Epithelial cell of proximal tubule (primary cell): ENCODE measurements around the gene FADS2. TPM values are rescaled to one million over a fixed set of nuclear protein-coding genes. Genes with fewer than 3 reads are reported as not detected.
A peak's percentile ranks its signal among the peaks of the same experiment; 100 is the strongest.

Experiments used
- DNase-seq: peaks from one replicate; pipeline ENCODE4 v3.0.0-alpha.2; 2011; ENCODE audit warnings: low read depth
- H3K4me3 ChIP-seq: 2 replicates; pipeline ENCODE4 v1.5.1; 2011; ENCODE audit warnings: low read depth, mild to moderate bottlenecking, low read length
- CTCF ChIP-seq: conservative IDR thresholded peaks from 2 replicates; pipeline ENCODE4 v1.5.1; 2012; ENCODE audit warnings: low read depth, mild to moderate bottlenecking, low read length
- total RNA-seq: library from RNA; depleted of rRNA; stranded (reverse); fragments of >200 nt; gene quantifications from 2 replicates; pipeline ENCODE4 v1.2.3, GENCODE V29; 2015

Gene FADS2
- total RNA-seq, 1 donor from 2014 or later = 169 TPM

DNA sequence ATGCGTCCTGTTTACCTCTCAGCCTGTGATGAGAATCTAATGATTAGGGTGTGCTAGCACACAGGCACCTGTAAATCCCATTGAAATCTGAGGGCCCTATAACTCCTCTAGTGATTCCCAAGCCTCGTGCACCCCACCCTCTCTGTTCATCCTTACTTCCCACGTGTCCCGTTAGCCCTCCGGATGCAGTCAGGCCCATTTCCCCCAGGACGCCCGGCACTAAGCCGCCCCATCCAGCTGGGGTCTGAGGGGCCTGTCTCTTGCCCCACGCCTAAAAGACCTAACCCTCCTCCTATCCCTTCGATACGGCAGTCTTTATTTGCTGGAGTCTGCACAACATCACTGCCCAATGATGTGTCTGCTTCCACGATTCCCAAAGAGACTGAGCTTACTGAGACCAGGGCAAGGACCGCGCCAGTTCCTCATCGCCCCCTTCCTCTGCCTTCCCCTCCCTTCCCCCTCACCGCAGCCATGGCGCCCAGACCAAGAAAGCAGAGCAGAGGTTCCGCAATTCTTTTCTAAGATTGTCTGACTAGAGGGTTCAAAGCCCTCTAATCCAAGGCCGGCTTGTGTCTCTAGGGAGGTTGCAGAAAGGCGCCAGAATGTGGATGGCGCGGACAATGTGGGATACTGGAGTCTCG is 1.1 kb upstream of the FADS2 start:
- no peak for TF ChIP-seq CTCF

GRCh38 chr11:61828379-61828628 is 204 bp downstream of the FADS2 start:
- peak overlapping the region; percentile 92 for H3K4me3 ChIP-seq
- TF ChIP-seq CTCF = no peak
- no peak for DNase-seq

More for the DNA sequence above, 1.1 kb upstream of the FADS2 start:
- no peak for DNase-seq
- H3K4me3 ChIP-seq = peak overlapping the region; percentile 92

DNA sequence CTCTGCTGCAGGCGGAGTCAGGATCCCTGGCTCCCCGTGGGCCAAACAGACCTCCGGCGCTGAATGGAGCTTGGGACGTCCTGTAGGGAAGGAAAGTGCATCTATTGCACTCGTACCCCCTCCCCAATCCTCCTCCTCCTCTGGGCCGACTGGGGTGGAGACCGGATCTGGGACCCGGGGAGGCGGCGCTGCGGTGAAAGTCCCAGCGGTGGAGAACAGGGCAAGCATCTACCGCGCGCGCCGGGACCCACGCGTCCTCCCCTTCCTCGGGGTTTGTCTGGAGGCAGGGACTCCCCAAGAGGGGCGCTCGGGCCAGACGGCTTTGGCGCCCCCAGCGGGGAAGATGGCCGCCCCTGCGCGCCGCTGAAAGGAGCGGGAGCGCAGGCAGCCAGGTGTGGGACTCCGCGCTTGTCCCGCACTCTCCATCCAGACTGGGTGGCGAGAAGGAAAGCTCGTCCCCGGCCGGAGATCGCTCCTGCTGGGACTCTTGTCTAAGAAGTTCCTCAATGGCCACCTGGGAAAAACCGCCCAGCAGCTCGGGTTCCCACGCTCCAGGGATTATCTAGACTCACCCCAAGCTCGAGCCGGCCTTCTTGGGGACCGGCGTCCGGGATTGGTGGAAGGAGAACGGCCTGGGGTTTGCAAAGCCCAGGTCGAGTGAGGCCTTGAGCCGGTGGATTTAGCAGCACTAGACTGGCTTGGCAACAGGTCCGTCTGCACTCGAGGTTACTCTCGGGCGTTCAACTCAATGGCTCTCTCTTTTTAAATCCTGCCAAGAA is 718 bp downstream of the FADS2 start:
- DNase-seq = no peak
- TF ChIP-seq CTCF = peak; percentile 48

DNA sequence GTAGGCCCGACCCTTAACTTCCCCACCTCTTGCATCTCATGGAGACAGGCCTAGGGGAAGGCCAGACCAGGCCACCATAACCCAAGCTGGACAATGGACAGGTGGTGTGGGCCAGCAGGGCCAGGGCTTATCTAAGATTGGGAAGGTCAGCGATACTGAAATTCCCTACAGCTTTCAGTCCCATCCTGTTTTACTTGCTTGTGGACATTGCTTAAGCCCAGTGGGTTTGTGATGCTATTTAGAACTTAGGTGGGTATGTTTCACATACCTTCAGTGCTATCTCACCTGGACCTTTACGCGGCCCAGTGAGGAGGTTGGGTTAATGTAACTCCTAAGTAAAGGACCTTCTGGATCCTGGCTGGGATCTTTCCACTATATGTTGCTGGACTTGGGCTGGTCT is 1.7 kb downstream of the FADS2 start:
- peak overlapping the region; percentile 92 for H3K4me3 ChIP-seq
- no peak for DNase-seq
- TF ChIP-seq CTCF = no peak

More for the DNA sequence above, 718 bp downstream of the FADS2 start:
- peak overlapping the region; percentile 92 for H3K4me3 ChIP-seq

- H3K4me3 ChIP-seq = peak overlapping the region; percentile 92
- DNase-seq = no peak
- no peak for TF ChIP-seq CTCF
Measured at GRCh38 chr11:61830237-61831105, 2.4 kb downstream of the FADS2 start.

GRCh38 chr11:61832207-61832606 is 4.1 kb downstream of the FADS2 start:
- TF ChIP-seq CTCF = no peak
- no peak for DNase-seq
- no peak overlapping the region for H3K4me3 ChIP-seq
